GM20000 (cell line): Measurements from ENCODE around the gene GLI3.

ENCODE experiments used
- DNase-seq: peaks from one replicate; pipeline ENCODE4 v3.0.0; 2012; ENCODE audit warnings: low spot score
- TF ChIP-seq, protein P1 (sequence below): IDR thresholded peaks from 2 replicates; pipeline ENCODE4 v1.5.1; 2012; ENCODE audit warnings: mild to moderate bottlenecking, control low read depth; ENCODE audit errors: extremely low read depth, missing control alignments

GLI3 gene

DNA sequence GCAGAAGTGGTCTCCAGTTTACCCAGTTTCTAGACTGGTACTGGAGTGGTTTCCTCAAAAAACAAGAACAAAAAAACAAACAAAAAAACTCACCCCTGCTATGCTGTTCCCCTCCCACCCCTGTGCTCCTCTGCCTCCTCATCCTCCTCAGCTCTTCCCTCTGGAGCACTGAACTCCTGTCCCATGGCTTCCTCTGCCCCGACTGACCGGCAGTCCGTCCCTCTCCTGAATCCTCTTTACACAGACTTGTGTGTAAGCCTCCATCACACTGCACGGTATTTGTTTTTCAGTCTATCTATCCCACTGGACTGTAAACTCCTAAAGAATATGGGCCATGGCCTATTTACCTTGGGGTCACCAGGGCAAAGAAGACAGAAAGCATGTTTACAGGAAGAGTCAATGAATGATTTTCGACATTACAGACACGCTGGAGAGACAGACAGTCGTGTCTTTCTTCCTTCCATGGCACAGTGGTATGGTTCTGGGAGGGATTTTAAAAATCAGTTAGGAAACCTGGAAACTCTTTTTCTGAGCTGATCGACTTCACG lies 265.3 kb downstream of the GLI3 start:
- DNase-seq = no peak
- TF ChIP-seq, protein P1, sequence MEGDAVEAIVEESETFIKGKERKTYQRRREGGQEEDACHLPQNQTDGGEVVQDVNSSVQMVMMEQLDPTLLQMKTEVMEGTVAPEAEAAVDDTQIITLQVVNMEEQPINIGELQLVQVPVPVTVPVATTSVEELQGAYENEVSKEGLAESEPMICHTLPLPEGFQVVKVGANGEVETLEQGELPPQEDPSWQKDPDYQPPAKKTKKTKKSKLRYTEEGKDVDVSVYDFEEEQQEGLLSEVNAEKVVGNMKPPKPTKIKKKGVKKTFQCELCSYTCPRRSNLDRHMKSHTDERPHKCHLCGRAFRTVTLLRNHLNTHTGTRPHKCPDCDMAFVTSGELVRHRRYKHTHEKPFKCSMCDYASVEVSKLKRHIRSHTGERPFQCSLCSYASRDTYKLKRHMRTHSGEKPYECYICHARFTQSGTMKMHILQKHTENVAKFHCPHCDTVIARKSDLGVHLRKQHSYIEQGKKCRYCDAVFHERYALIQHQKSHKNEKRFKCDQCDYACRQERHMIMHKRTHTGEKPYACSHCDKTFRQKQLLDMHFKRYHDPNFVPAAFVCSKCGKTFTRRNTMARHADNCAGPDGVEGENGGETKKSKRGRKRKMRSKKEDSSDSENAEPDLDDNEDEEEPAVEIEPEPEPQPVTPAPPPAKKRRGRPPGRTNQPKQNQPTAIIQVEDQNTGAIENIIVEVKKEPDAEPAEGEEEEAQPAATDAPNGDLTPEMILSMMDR = no peak

DNA sequence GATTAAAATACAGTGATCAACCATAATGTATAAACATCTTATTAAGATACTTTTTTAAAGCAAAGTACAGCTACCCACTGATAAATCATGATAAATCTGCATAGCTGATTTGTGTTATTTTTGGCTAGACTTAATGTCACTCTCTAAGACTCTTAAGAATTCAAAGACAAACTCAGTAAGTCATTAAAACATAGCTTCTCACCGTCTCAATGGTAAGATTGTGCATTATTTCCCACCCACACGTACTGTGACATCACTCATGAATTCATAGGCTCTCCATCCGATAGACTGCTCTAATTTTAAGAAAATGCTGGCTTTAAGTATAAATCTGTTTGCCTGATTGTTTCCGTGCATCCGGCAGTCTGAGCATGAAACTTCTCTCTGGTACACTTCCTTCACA lies 266.1 kb downstream of the GLI3 start:
- DNase-seq = no peak

DNA sequence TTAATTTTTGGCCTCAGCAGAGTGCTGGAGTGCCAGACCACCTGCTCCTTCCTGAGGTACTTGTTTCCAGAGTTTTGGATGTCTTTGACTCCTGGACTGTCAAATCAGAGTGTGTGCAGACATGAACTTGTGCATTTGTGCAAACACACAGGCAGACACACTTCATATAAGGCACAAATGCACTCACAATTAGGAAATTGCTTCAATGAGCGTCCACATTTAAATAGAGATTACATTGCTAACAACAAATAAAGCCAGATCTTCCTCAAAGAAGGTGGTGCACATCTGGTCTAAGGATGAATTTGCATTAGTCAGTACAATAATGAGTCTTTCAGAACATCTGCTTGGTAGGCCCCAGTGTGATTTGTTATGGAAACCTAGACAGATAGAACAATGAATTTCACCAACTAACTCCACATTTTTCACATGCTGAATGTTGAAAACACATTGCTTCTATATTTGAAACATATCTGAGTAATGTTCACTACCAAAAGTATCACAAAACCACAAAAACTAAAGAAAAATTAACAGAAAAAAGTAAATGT lies 267.4 kb downstream of the GLI3 start:
- TF ChIP-seq, protein P1 = no peak
- DNase-seq = no peak

More for the DNA sequence above, 266.1 kb downstream of the GLI3 start:
- TF ChIP-seq, protein P1 = no peak

DNA sequence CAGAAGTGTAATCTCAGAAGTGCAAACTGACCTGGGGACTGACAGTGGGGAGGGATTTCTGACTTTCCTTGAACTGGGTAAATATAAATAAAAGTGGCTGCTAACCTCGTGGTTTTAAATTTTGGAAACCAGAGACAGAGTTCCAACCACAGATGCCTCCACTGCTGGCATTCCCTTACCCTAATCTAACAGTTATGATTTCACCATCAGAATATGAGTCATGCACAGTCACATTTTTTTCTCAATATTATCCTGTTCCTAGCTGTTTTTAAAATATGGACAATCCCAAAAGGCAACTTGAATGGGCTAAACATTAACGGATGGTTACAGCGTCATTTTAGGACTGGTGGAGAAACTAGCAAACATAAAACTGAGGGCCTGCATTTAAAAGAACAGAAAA lies 269.9 kb downstream of the GLI3 start:
- TF ChIP-seq, protein P1 = no peak
- DNase-seq = no peak

DNA sequence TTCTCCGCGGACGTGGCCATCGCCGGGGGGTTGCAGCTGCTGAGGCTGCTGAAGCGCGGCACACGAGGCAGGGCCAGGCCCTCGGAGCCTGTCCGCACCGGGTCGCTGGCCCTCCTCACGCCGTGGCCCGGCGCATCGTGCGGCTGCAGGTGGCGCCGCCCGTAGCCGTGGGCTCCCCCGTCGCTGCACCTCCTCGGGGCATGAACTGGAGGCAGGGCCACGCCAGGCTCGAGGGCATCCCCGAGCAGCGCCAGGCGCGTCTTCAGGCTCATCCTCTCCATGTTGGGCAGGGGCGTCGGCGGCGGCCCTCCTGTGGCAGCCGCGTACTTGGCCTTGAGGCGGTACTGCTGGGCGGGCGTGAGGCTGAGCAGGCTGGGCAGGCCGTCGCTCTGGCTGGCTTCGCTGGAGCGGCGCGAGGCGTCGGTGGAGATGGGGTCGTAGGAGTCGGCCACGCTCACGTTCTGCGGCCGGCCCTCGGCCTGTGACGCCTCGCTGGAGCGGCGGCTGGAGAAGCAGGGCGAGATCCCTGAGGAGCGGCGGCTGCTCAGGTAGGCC lies 271.0 kb downstream of the GLI3 start:
- TF ChIP-seq, protein P1 = no peak

DNA sequence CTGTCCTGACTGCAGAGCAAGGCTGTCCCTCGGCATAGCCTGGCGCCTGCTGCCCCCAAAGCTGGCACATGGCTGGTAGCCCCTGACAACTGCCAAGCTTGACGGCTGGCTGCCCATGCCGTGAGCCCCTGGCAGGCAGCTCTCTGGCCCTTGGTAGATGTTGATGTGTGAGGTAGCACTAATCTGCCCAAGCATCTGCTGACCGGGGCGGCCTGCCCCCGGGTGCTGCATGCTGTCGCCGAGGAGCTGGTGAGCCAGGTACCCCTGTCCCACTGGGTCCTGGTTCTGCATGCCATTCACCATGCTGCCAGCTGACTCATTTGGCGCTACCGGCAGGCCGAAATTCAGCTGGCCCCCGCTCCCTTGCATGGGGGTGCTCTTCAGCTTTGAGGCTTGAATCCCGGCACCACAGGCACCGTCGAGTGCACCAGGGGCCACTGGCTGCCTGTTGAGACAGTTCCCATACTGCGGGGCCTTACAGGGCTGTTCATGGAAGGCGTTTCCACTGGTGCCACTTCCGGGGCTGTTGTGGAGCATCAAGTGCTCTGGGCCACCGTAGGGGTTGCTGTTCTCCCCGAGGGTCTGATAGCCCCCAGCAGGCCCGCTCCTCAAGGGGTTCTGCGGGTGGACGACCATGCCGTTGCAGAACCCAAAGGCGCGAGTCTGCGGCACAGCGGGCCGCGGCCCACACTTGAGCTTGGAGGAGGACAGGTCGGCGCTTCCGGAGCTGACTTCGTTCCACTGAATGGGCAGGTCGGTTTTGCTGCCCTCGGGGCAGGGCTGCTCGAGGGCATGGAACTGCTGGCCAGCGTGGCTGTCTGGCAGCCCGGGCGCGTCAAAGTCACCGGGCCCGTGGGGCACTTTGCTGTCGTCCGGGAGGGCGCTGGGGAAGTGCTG lies 271.9 kb downstream of the GLI3 start:
- no peak for DNase-seq

More for the DNA sequence above, 271.0 kb downstream of the GLI3 start:
- DNase-seq = no peak

More for the DNA sequence above, 271.9 kb downstream of the GLI3 start:
- TF ChIP-seq, protein P1 = no peak
